ENCODE measurements around the gene NEK10.
"Not testable (repeated sequence)": the region's sequence is repeated elsewhere in the genome, so short reads cannot be mapped to it uniquely, and the experiment has no call there.

DNA sequence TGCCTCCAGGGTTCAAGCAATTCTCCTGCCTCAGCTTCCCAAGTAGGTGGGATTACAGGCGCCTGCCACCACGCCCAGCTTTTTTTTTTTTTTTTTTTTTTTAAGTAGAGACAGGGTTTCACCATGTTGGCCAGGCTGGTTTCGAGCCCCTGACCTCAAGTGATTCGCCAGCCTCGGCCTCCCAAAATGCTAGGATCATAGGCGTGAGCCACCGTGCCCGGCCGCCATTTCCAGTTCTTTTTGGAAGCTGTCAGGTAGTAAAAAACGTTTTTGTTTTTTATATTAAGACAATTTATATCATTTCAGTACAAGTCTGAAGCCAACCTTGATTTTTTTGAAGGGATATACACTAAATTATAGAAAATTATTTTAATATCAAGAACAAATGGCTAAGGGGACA is 82.7 kb downstream of the NEK10 start:
- not testable (repeated sequence) for TF ChIP-seq POLR2A (IDR thresholded peaks at IDR 0.05; ENCODE audit: low read length); MYC (IDR thresholded peaks at IDR 0.05; ENCODE audit: borderline replicate concordance, low read length); PHF8 (IDR thresholded peaks at IDR 0.05; ENCODE audit: borderline replicate concordance, low read depth); JUNB (IDR thresholded peaks at IDR 0.05); RCOR1 (IDR thresholded peaks at IDR 0.05; ENCODE audit: low read depth, low read length); MAFK (IDR thresholded peaks at IDR 0.05; ENCODE audit: partially characterized antibody)
- TF ChIP-seq, protein P1, sequence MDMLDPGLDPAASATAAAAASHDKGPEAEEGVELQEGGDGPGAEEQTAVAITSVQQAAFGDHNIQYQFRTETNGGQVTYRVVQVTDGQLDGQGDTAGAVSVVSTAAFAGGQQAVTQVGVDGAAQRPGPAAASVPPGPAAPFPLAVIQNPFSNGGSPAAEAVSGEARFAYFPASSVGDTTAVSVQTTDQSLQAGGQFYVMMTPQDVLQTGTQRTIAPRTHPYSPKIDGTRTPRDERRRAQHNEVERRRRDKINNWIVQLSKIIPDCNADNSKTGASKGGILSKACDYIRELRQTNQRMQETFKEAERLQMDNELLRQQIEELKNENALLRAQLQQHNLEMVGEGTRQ (IDR thresholded peaks at IDR 0.05): not testable (repeated sequence)
- TF ChIP-seq, protein P2, sequence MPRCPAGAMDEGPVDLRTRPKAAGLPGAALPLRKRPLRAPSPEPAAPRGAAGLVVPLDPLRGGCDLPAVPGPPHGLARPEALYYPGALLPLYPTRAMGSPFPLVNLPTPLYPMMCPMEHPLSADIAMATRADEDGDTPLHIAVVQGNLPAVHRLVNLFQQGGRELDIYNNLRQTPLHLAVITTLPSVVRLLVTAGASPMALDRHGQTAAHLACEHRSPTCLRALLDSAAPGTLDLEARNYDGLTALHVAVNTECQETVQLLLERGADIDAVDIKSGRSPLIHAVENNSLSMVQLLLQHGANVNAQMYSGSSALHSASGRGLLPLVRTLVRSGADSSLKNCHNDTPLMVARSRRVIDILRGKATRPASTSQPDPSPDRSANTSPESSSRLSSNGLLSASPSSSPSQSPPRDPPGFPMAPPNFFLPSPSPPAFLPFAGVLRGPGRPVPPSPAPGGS (IDR thresholded peaks at IDR 0.05): not testable (repeated sequence)

Data from A549 (cell line).